Mesothelial cell of epicardium (in vitro differentiated cells): ENCODE measurements around the gene SYT9. TPM values are rescaled to one million over a fixed set of nuclear protein-coding genes. Genes with fewer than 3 reads are reported as not detected.

Experiments
- DNase-seq, 2 experiments: peaks; one replicate each; pipeline ENCODE4 v3.0.0; 2021; ENCODE audit warnings: low spot score in 2 of 2; ENCODE audit not compliant: unreplicated experiment in 2 of 2
- H3K27ac Mint-ChIP-seq: 2 replicates; pipeline ENCODE4 v1.8.0; 2021; ENCODE audit warnings: mixed read lengths
- H3K27me3 Mint-ChIP-seq: 2 replicates; pipeline ENCODE4 v1.8.0; 2021; ENCODE audit warnings: low read depth, mixed read lengths
- H3K36me3 Mint-ChIP-seq: 2 replicates; pipeline ENCODE4 v1.8.0; 2021; ENCODE audit warnings: mixed read lengths
- H3K4me1 Mint-ChIP-seq: 2 replicates; pipeline ENCODE4 v1.8.0; 2021; ENCODE audit warnings: mixed read lengths
- H3K4me3 Mint-ChIP-seq: 2 replicates; pipeline ENCODE4 v1.8.0; 2021; ENCODE audit warnings: mild to moderate bottlenecking, moderate library complexity, mixed read lengths
- H3K9me3 Mint-ChIP-seq: 2 replicates; pipeline ENCODE4 v1.8.0; 2021; ENCODE audit warnings: mixed read lengths
- total RNA-seq: library from RNA; stranded (reverse); gene quantifications from 3 replicates; pipeline ENCODE4 v1.2.1, GENCODE V29; 2021
- TF ChIP-seq, protein P1 (sequence below): fragments of 200-600 bp; sonication (generic); IDR thresholded peaks from one replicate; pipeline ENCODE4 v1.5.0; 2021; ENCODE audit warnings: antibody characterized with exemption; ENCODE audit not compliant: unreplicated experiment

Gene SYT9
- total RNA-seq, 1 donor from 2014 or later: 3.7 TPM

DNA sequence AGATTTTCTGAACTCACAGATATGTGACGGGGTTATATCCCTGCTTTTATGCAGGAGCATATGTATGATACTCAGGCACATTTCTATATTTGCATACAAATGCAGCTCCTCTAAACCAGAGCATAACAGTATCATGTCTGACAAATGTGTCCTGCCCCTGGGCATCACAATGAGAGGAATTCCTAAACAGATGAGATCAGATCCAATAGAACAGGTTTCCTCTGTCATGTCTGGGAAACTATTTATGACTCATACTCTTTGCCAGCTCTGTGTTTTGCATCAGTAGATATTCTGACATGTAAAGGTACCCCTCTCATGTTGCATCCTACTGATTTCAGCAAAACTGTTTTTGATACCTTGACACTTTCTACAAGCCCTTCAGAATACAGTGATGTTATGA, 29.4 kb downstream of the SYT9 start:
- Mint-ChIP-seq H3K4me1 (peaks cover 15% of the 10 kb centered on the region), H3K36me3 (peaks cover 7% of the 10 kb centered on the region), H3K27ac (peak overlapping the region; percentile 62), H3K9me3 (peaks cover 12% of the 10 kb centered on the region), H3K27me3 (no peaks in the 10 kb centered on the region), H3K4me3 (no peak overlapping the region)
- peak in 1 of 2 experiments; percentile 43 for DNase-seq
- TF ChIP-seq, protein P1, sequence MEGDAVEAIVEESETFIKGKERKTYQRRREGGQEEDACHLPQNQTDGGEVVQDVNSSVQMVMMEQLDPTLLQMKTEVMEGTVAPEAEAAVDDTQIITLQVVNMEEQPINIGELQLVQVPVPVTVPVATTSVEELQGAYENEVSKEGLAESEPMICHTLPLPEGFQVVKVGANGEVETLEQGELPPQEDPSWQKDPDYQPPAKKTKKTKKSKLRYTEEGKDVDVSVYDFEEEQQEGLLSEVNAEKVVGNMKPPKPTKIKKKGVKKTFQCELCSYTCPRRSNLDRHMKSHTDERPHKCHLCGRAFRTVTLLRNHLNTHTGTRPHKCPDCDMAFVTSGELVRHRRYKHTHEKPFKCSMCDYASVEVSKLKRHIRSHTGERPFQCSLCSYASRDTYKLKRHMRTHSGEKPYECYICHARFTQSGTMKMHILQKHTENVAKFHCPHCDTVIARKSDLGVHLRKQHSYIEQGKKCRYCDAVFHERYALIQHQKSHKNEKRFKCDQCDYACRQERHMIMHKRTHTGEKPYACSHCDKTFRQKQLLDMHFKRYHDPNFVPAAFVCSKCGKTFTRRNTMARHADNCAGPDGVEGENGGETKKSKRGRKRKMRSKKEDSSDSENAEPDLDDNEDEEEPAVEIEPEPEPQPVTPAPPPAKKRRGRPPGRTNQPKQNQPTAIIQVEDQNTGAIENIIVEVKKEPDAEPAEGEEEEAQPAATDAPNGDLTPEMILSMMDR: no peak

DNA sequence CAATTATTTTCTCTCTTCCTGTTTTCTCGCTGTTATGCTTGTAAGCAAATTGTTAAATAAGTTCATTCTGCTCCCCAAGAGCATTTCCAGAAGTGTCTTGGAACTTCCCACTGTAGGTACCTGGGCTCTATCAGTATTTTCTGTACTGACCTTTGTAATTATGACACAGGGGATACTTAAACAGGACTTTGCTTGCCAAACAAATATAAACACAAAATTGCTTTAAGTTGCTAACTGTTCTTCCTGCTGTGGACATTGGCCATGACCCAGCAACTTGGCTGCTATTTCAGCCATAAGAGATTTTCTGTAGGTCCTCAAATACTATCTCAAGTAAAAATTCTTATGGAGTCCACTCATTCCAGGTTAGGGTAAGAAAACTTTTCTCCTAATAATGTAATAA, 30.1 kb downstream of the SYT9 start:
- no peak overlapping the region for H3K4me3 Mint-ChIP-seq
- TF ChIP-seq, protein P1: no peak
- H3K9me3 Mint-ChIP-seq: peaks cover 18% of the 10 kb centered on the region
- no peak for DNase-seq
- no peaks in the 10 kb centered on the region for H3K27me3 Mint-ChIP-seq
- H3K4me1 Mint-ChIP-seq: peaks cover 15% of the 10 kb centered on the region
- H3K27ac Mint-ChIP-seq: peak overlapping the region; percentile 62
- peaks cover 11% of the 10 kb centered on the region for H3K36me3 Mint-ChIP-seq

DNA sequence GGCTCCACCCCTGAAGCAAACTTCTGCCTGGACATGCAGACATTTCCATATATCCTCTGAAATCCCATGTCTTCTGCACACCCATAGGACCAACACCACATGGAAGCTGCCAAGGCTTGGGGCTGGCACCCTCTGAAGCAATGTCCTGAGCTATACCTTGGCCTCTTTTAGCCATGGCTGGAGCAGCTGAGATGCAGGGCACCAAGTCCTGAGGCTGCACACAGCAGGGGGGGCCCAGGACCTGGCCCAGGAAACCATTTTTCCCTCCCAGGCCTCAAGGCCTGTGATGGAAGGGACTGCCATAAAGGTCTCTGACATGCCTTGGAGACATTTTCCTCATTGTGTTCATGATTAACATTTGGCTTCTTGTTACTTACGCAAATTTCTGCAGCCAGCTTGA, 34.5 kb downstream of the SYT9 start:
- no peak for DNase-seq
- TF ChIP-seq, protein P1: no peak
- Mint-ChIP-seq H3K27ac (no peak overlapping the region), H3K27me3 (no peaks in the 10 kb centered on the region), H3K4me1 (peaks cover 6% of the 10 kb centered on the region), H3K9me3 (peaks cover 26% of the 10 kb centered on the region), H3K4me3 (no peak overlapping the region), H3K36me3 (peaks cover 13% of the 10 kb centered on the region)

DNA sequence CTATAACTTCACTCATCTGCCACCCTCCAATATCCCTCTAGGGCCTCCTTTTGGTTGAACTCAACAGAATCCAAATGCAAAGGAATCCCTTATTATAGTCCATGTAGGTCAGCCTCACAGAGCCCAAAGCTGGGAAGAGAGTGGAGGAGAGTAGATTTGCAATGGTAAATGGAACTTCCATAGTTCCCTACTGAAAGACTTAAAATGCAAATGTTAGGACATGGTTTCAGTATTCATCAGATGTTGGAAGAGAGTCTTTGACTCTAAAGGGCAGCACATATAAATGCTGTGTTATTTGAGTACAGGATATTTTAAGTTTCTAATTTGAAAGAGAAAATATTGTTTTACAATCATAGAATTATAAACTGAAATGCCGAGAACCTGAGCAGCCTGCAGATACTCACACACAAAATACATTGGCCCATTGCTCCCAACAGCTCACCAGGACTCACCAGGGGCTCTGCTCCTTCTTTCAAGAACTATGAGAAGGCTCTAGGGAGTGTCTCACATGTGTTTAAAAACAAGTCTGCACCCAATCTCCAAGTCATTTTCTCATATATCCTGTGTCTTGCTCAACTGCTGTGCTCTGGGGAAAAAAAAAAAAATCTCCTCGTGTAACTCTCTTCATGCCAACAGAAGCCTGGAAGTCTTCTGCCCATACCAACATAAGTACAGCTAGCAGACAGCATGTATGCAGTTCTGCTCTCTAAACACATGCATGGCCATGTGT, 39.6 kb downstream of the SYT9 start:
- peaks cover 22% of the 10 kb centered on the region for H3K9me3 Mint-ChIP-seq
- TF ChIP-seq, protein P1: no peak
- no peak overlapping the region for H3K27ac Mint-ChIP-seq
- peaks cover 6% of the 10 kb centered on the region for H3K36me3 Mint-ChIP-seq
- no peak overlapping the region for H3K4me3 Mint-ChIP-seq
- H3K27me3 Mint-ChIP-seq: no peaks in the 10 kb centered on the region
- no peaks in the 10 kb centered on the region for H3K4me1 Mint-ChIP-seq
- DNase-seq: no peak

DNA sequence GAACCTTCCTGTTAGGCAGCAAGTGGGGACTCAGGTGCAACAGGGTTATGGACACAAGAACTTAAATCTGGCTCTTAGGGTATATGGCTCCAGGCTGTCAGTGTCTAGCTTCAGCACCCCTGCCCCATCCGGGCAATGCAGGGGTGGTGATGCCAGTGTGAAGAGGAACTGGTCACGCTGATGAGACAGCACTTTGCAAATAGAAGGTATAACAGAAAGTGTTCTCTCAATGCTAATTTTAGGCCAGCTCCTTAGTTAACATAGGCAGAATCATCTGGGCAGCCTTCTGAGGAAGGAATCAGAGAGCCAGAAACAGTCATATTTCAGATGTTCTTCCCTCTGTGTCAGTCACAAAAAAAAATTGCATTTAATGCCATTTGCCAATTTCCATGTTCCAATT, 41.2 kb downstream of the SYT9 start:
- no peak overlapping the region for H3K27ac Mint-ChIP-seq
- peaks cover 14% of the 10 kb centered on the region for H3K9me3 Mint-ChIP-seq
- no peaks in the 10 kb centered on the region for H3K27me3 Mint-ChIP-seq
- no peak overlapping the region for H3K4me3 Mint-ChIP-seq
- TF ChIP-seq, protein P1: no peak
- no peak for DNase-seq
- H3K4me1 Mint-ChIP-seq: no peaks in the 10 kb centered on the region
- H3K36me3 Mint-ChIP-seq: no peaks in the 10 kb centered on the region
